ENCODE measurements around the gene PRRX2. TPM values are rescaled to one million over a fixed set of nuclear protein-coding genes. Genes with fewer than 3 reads are reported as not detected.

Gene PRRX2
- total RNA-seq, 2 donors from 2014 or later: 1.0 TPM; not detected in 1

GRCh38 chr9:129770741-129771140 lies 105.3 kb downstream of the PRRX2 start:
- WGBS, 2 donors: 47 to 52% methylated on average over 3 to 5 of the region's 5 CpGs
- Histone ChIP-seq H3K4me3 (no peak overlapping the region), H3K27ac (peak overlapping the region in 2 of 4 donors; percentile 30 to 43), H3K36me3 (replicated peaks in 1 of 2; ENCODE audit: insufficient read depth in 1 of 2, low read depth in 2 of 2) (no peaks in the 10 kb centered on the region), H3K9me3 (no peaks in the 10 kb centered on the region), H3K4me1 (peaks cover 22% of the 10 kb centered on the region), H3K27me3 (no peaks in the 10 kb centered on the region)
- DNase-seq (peak in 1 of 4 donors; percentile 20), ATAC-seq (no peak)
- TF ChIP-seq POLR2A (IDR thresholded peaks at IDR 0.05): no peak
- TF ChIP-seq, protein P1, sequence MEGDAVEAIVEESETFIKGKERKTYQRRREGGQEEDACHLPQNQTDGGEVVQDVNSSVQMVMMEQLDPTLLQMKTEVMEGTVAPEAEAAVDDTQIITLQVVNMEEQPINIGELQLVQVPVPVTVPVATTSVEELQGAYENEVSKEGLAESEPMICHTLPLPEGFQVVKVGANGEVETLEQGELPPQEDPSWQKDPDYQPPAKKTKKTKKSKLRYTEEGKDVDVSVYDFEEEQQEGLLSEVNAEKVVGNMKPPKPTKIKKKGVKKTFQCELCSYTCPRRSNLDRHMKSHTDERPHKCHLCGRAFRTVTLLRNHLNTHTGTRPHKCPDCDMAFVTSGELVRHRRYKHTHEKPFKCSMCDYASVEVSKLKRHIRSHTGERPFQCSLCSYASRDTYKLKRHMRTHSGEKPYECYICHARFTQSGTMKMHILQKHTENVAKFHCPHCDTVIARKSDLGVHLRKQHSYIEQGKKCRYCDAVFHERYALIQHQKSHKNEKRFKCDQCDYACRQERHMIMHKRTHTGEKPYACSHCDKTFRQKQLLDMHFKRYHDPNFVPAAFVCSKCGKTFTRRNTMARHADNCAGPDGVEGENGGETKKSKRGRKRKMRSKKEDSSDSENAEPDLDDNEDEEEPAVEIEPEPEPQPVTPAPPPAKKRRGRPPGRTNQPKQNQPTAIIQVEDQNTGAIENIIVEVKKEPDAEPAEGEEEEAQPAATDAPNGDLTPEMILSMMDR (IDR thresholded peaks at IDR 0.05): no peak
- intact Hi-C loops (cut with DNase I): loop anchor here (10.0 kb wide), 1 partner anchor 116 kb away; no protein-coding TSS in a partner anchor

Other genes with a start within 250 kb of the PRRX2 start
- gene C9orf50, start 44.5 kb upstream of the PRRX2 start, total RNA-seq: not detected
- gene NTMT1, start 39.5 kb upstream of the PRRX2 start, total RNA-seq: 10 to 100 TPM; 11.2 to 14.5 TPM
- gene ASB6, start 23.5 kb upstream of the PRRX2 start, total RNA-seq: 10 to 100 TPM; 12.7 to 14.5 TPM
- gene PTGES, start 87.4 kb downstream of the PRRX2 start, total RNA-seq: under 1 TPM; 0.52 to 0.66 TPM
- 10 to 100 TPM in 1 of 2 donors, 1 to 10 TPM in 1; 9.6 to 19.2 TPM for gene TOR1B, start 137.5 kb downstream of the PRRX2 start, total RNA-seq
- gene TOR1A, start 158.5 kb downstream of the PRRX2 start, total RNA-seq: 10 to 100 TPM; 17.4 to 27.0 TPM
- gene C9orf78, start 169.6 kb downstream of the PRRX2 start, total RNA-seq: 10 to 100 TPM; 25.1 to 48.0 TPM
- gene USP20, start 169.8 kb downstream of the PRRX2 start, total RNA-seq: 10 to 100 TPM; 14.5 to 23.4 TPM